PC-3 (cell line): ENCODE results near the gene MSH6. TPM values are rescaled to one million over a fixed set of nuclear protein-coding genes. Genes with fewer than 3 reads are reported as not detected.

Source experiments
- ATAC-seq: fragments of 200-7000 bp; cut with Tn5 transposase; 2 replicates; pipeline ENCODE4 v1.9.1; 2020; ENCODE audit warnings: mild to moderate bottlenecking, moderate library complexity
- BruUV-seq: library from RNA; stranded (reverse); fragments of 400-500 nt; replicated peaks from 2 replicates; lab custom pipeline; 2021; lab: Mats Ljungman, UMichigan
- CTCF ChIA-PET: fragments of 300-600 bp; sonication (Branson Sonifier 250); formaldehyde crosslinking; loops from one replicate; lab custom pipeline; 2022; ENCODE audit warnings: antibody characterized with exemption; lab: Charles Lee
- POLR2A ChIA-PET: fragments of 300-600 bp; sonication (Branson Sonifier 250); formaldehyde crosslinking; loops from one replicate; lab custom pipeline; 2022; ENCODE audit warnings: antibody characterized with exemption; ENCODE audit not compliant: unreplicated experiment; lab: Charles Lee
- DNase-seq: peaks from one replicate; pipeline ENCODE4 v3.0.0-alpha.2; 2015
- H2AFZ ChIP-seq: fragments of 300-600 bp; sonication (generic); 2 replicates; pipeline ENCODE4 v1.6.0; 2016; ENCODE audit warnings: antibody characterized with exemption, low read length
- H3F3A ChIP-seq: fragments of 300-600 bp; sonication (generic); one replicate; pipeline ENCODE4 v1.6.0; 2017; ENCODE audit warnings: antibody characterized with exemption, low read length, control low read depth, mild to moderate bottlenecking; ENCODE audit not compliant: unreplicated experiment
- H3K27ac ChIP-seq: fragments of 300-600 bp; sonication (generic); 2 replicates; pipeline ENCODE4 v1.5.1; 2016; ENCODE audit warnings: mild to moderate bottlenecking, low read length
- H3K27me3 ChIP-seq: fragments of 300-600 bp; sonication (generic); 2 replicates; pipeline ENCODE4 v1.6.1; 2016; ENCODE audit warnings: low read length, mixed read lengths
- H3K36me3 ChIP-seq: fragments of 300-600 bp; sonication (generic); 2 replicates; pipeline ENCODE4 v1.6.1; 2016; ENCODE audit warnings: low read depth, mixed run types, low read length, mixed read lengths
- H3K4me1 ChIP-seq: fragments of 300-600 bp; sonication (generic); 2 replicates; pipeline ENCODE4 v1.5.1; 2016; ENCODE audit warnings: low read length; ENCODE audit not compliant: insufficient read depth
- H3K4me2 ChIP-seq: fragments of 300-600 bp; sonication (generic); 2 replicates; pipeline ENCODE4 v1.6.0; 2016; ENCODE audit warnings: low read length
- H3K4me3 ChIP-seq: fragments of 300-600 bp; sonication (generic); 2 replicates; pipeline ENCODE4 v1.5.1; 2016; ENCODE audit warnings: mild to moderate bottlenecking, low read length, mixed read lengths
- H3K79me2 ChIP-seq: fragments of 300-600 bp; sonication (generic); 2 replicates; pipeline ENCODE4 v1.6.1; 2017; ENCODE audit warnings: low read length, mixed read lengths
- H3K9ac ChIP-seq: fragments of 300-600 bp; sonication (generic); 2 replicates; pipeline ENCODE4 v1.6.0; 2016; ENCODE audit warnings: mild to moderate bottlenecking, low read length
- H3K9me2 ChIP-seq: fragments of 300-600 bp; sonication (generic); replicated peaks from 2 replicates; pipeline ENCODE4 v1.6.1; 2016; ENCODE audit warnings: mixed run types, low read length, mixed read lengths
- H3K9me3 ChIP-seq: fragments of 300-600 bp; sonication (generic); 2 replicates; pipeline ENCODE4 v1.6.1; 2016; ENCODE audit warnings: low read length, mixed read lengths
- H4K20me1 ChIP-seq: fragments of 300-600 bp; sonication (generic); 2 replicates; pipeline ENCODE4 v1.6.1; 2016; ENCODE audit warnings: low read length, mixed read lengths
- CTCF ChIP-seq: fragments of 300-600 bp; sonication (generic); conservative IDR thresholded peaks from 2 replicates; pipeline ENCODE4 v1.5.1; 2017; ENCODE audit warnings: antibody characterized with exemption, low read depth, mild to moderate bottlenecking, low read length
- EZH2 ChIP-seq: fragments of 300-600 bp; sonication (generic); IDR thresholded peaks from one replicate; pipeline ENCODE4 v1.6.1; 2017; ENCODE audit warnings: antibody characterized with exemption, mild to moderate bottlenecking, low read length; ENCODE audit not compliant: unreplicated experiment
- EZH2phosphoT487 ChIP-seq: fragments of 300-600 bp; sonication (generic); IDR thresholded peaks from 2 replicates; pipeline ENCODE4 v1.6.1; 2018; ENCODE audit warnings: mild to moderate bottlenecking, antibody characterized with exemption, low read length, borderline replicate concordance
- intact Hi-C: fragments of 100-400 bp; cut with micrococcal nuclease; formaldehyde crosslinking; loops from 2 replicates; pipeline ENCODE4 v1.9.0; 2023
- total RNA-seq: library from RNA; depleted of rRNA; stranded (reverse); fragments of >200 nt; gene quantifications from 2 replicates; pipeline ENCODE4 v1.2.3, GENCODE V29; 2014

MSH6 gene
- total RNA-seq, 1 experiment from 2014 or later = 84.9 TPM

DNA sequence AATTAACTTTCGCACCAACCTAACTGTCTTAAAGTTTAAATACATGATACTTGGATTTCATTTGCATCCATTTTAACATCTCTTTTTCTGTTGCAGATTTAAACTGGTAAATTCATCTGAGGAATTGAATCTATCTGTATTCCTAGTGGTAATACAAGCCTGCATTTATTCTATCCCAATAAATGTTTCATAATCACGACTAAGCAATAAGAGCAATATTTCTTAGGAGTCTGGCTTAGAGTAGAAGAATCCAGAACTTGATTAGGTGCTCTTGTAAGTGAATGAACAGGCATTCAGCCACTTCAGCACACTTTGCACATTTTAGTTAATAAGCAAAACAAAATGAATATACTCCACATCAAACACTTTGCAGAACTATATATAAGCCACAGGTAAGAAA lies 27.0 kb downstream of the MSH6 start:
- no peak overlapping the region for H2AFZ ChIP-seq
- ChIA-PET POLR2A (no interaction called here), CTCF (no interaction called here)
- H3K4me1 ChIP-seq = peaks cover 16% of the 10 kb centered on the region
- H3K9ac ChIP-seq = no peak overlapping the region
- no peak overlapping the region for H3K4me2 ChIP-seq
- DNase-seq (no peak), ATAC-seq (no peak)
- no peak overlapping the region for H3K4me3 ChIP-seq
- H3K9me3 ChIP-seq = no peaks in the 10 kb centered on the region
- no peak overlapping the region for H3K27ac ChIP-seq
- TF ChIP-seq EZH2 (no peak), CTCF (no peak), EZH2phosphoT487 (no peak)
- BruUV-seq = no TSS peak
- no peaks in the 10 kb centered on the region for H3K27me3 ChIP-seq
- no peaks in the 10 kb centered on the region for H3K79me2 ChIP-seq
- intact Hi-C loops = no loop called here
- H4K20me1 ChIP-seq = no peaks in the 10 kb centered on the region; the same call in 1 of the 2 replicates
- H3K9me2 ChIP-seq = no peaks in the 10 kb centered on the region
- no peaks in the 10 kb centered on the region for H3F3A ChIP-seq
- H3K36me3 ChIP-seq = peaks cover 52% of the 10 kb centered on the region

DNA sequence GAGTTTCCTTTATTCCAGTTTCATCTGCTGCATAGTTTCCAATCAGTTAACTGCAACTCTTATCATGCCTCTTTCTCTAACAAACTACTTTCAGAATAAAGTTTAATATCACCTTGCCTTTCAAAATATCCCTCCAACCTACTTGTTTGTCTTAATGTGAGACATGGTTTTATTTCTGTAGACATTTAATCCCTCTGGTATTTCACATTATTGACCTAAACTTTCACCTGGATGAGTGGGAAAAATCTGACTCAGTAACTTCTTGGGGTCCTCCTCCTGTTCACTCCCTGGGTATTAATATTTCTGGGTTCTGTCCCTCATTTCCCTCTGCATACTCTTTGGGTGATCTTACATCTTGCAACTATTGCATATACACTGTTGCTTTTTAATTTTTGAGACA lies 27.9 kb downstream of the MSH6 start:
- ATAC-seq (peak; percentile 72), DNase-seq (peak; percentile 48)
- Histone ChIP-seq H3K9me3 (no peaks in the 10 kb centered on the region), H3K27me3 (no peaks in the 10 kb centered on the region), H3K27ac (no peak overlapping the region), H3K4me1 (peaks cover 16% of the 10 kb centered on the region), H3K9me2 (no peaks in the 10 kb centered on the region), H3F3A (no peaks in the 10 kb centered on the region), H4K20me1 (no peaks in the 10 kb centered on the region; the same call in 1 of the 2 replicates), H3K9ac (no peak overlapping the region), H3K4me3 (no peak overlapping the region), H3K36me3 (peaks cover 51% of the 10 kb centered on the region), H2AFZ (no peak overlapping the region), H3K79me2 (no peaks in the 10 kb centered on the region), H3K4me2 (peak overlapping the region; percentile 18; the same call in 1 of the 2 replicates)
- TF ChIP-seq EZH2phosphoT487 = no peak
- CTCF ChIA-PET = no interaction called here
- POLR2A ChIA-PET = no interaction called here
- intact Hi-C loops = no loop called here
- no TSS peak for BruUV-seq

DNA sequence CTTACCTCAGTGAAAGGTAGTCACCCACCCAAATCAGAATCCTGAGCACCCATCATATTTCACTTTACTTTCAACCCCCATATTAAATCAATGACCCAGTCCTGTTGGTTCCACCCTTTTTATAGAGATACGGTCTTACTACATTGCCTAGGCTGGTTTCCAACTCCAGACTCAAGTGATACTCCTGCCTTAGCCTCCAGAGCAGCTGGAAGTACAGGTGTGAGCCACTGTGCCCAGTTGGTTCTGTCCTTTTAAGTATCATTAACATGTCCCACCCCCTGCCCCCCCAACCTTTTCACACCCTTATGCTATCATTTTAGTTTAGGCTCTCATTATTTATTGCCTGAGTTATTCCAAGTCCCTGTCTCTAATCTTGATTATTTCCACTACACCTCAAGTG lies 28.7 kb downstream of the MSH6 start:
- peaks cover 44% of the 10 kb centered on the region for H3K36me3 ChIP-seq

More for the DNA sequence above, 28.7 kb downstream of the MSH6 start:
- H3K27me3 ChIP-seq = no peaks in the 10 kb centered on the region
- no peak for TF ChIP-seq CTCF
- TF ChIP-seq EZH2 = no peak
- no peak for TF ChIP-seq EZH2phosphoT487
- H2AFZ ChIP-seq = no peak overlapping the region
- H3K4me1 ChIP-seq = peaks cover 16% of the 10 kb centered on the region
- ChIA-PET CTCF (no interaction called here), POLR2A (no interaction called here)
- H3K4me2 ChIP-seq = no peak overlapping the region
- no peak overlapping the region for H3K9ac ChIP-seq
- BruUV-seq = no TSS peak
- no peaks in the 10 kb centered on the region for H3F3A ChIP-seq
- no peak for ATAC-seq
- intact Hi-C loops = no loop called here
- H3K9me3 ChIP-seq = no peaks in the 10 kb centered on the region
- no peak overlapping the region for H3K4me3 ChIP-seq
- H3K9me2 ChIP-seq = no peaks in the 10 kb centered on the region
- H4K20me1 ChIP-seq = no peaks in the 10 kb centered on the region; the same call in 1 of the 2 replicates
- no peak overlapping the region for H3K27ac ChIP-seq
- no peak for DNase-seq
- no peaks in the 10 kb centered on the region for H3K79me2 ChIP-seq
